Ectodermal cell (in vitro differentiated cells): Measurements from ENCODE around the gene TECPR1. TPM values are rescaled to one million over a fixed set of nuclear protein-coding genes. Genes with fewer than 3 reads are reported as not detected.

Source experiments
- H3K27ac ChIP-seq: 2 replicates; pipeline ENCODE4 v1.7.0; 2013; ENCODE audit warnings: mild to moderate bottlenecking, low read depth, low read length; ENCODE audit not compliant: insufficient read depth, poor library complexity, severe bottlenecking
- H3K27me3 ChIP-seq: 2 replicates; pipeline ENCODE4 v1.7.0; 2013; ENCODE audit warnings: mild to moderate bottlenecking, low read length; ENCODE audit not compliant: insufficient read depth, control insufficient read depth, poor library complexity, severe bottlenecking
- H3K36me3 ChIP-seq: one replicate; pipeline ENCODE4 v1.7.0; 2013; ENCODE audit warnings: low read length; ENCODE audit not compliant: control insufficient read depth, insufficient read depth
- H3K4me1 ChIP-seq: one replicate; pipeline ENCODE4 v1.7.0; 2013; ENCODE audit warnings: low read length; ENCODE audit not compliant: control insufficient read depth, insufficient read depth
- H3K4me3 ChIP-seq: 2 replicates; pipeline ENCODE4 v1.7.0; 2013; ENCODE audit warnings: low read depth, low read length, control low read depth; ENCODE audit not compliant: insufficient read depth
- H3K9me3 ChIP-seq: 2 replicates; pipeline ENCODE4 v1.7.0; 2013; ENCODE audit warnings: mild to moderate bottlenecking, low read length, moderate library complexity; ENCODE audit not compliant: control insufficient read depth
- WGBS, 2 experiments: methylation state at CpG; one replicate each; pipeline ENCODE4 v1.1.7; 2013; ENCODE audit warnings: missing lambda C conversion rate in 2 of 2; 5-methylcytosine and 5-hydroxymethylcytosine counted together
- polyA plus RNA-seq, 4 experiments: library from polyadenylated mRNA; stranded (reverse); fragments of 50-300 nt; gene quantifications; one replicate each; pipeline ENCODE4 v1.2.3, GENCODE V29; 2013

Gene TECPR1, protein sequence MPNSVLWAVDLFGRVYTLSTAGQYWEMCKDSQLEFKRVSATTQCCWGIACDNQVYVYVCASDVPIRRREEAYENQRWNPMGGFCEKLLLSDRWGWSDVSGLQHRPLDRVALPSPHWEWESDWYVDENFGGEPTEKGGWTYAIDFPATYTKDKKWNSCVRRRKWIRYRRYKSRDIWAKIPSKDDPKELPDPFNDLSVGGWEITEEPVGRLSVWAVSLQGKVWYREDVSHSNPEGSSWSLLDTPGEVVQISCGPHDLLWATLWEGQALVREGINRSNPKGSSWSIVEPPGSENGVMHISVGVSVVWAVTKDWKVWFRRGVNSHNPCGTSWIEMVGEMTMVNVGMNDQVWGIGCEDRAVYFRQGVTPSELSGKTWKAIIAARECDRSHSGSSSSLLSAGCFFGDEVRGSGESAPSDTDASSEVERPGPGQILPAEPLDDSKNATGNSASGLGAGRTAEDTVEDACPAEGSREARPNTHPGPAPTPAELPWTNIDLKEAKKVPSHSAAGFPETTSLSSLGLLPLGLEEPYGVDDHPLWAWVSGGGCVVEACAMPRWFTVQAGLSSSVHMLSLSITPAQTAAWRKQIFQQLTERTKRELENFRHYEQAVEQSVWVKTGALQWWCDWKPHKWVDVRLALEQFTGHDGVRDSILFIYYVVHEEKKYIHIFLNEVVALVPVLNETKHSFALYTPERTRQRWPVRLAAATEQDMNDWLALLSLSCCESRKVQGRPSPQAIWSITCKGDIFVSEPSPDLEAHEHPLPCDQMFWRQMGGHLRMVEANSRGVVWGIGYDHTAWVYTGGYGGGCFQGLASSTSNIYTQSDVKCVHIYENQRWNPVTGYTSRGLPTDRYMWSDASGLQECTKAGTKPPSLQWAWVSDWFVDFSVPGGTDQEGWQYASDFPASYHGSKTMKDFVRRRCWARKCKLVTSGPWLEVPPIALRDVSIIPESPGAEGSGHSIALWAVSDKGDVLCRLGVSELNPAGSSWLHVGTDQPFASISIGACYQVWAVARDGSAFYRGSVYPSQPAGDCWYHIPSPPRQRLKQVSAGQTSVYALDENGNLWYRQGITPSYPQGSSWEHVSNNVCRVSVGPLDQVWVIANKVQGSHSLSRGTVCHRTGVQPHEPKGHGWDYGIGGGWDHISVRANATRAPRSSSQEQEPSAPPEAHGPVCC
- 26.2 TPM for polyA plus RNA-seq (2013, experiment 1 of 4)
- polyA plus RNA-seq (2013, experiment 2 of 4), result 28.6 TPM
- 16.0 TPM for polyA plus RNA-seq (2013, experiment 3 of 4)
- 24.5 TPM for polyA plus RNA-seq (2013, experiment 4 of 4)

DNA sequence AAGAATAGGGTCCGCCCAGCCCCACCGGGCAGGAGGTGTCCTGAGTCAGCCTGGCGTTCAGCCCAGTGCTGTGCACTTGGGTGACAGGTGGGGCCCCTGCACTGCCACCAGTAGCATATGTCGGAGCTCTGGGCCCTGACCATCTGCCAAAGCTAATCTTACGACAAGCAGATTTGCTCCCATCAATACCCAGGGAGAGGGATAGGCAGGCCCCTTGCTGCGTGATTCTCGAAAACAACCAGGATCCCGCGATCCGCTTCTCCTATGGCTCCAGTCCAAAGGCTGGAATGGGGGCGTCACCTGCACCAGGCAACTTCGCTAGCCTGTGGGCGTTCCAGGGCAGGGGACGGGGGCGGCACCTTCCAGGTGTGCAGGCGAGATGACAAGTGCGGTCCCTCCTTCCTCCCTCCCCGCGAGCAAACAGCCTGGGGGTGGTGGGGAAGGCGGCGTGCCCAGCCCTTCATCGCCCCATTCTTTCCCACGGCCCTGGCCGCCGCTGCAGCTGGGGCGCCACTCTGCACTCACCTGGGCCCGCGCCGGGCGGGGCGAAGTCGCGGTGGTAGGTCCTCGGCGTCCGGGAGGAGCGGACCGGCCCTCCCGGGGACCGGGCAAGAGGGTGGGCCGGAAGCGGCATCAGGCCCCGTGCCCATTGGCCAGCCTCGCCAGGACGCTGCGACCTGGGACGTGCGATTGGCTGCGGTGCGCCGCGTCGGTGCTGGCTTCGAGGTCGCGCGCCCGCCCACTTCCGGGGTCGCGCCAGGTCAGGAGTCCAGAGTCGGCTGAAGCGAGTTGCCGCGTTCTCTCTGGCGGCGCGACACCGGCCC, at the start of gene TECPR1:
Gene TECPR1, minus strand, starts transcription at position 632 of the 824 bp plus-strand sequence. CDS start 6,086 bp downstream, outside the sequence.
- Histone ChIP-seq H3K36me3 (no peaks in the 10 kb centered on the region), H3K27ac (no peak within 1 kb of the TSS), H3K4me1 (peaks cover 5% of the 10 kb centered on the region), H3K9me3 (no peaks in the 10 kb centered on the region), H3K27me3 (no peaks in the 10 kb centered on the region), H3K4me3 (peak within 1 kb of the TSS; percentile 98)
- WGBS, 2 experiments, result 1% methylated on average over 69 of the region's 69 CpGs

DNA sequence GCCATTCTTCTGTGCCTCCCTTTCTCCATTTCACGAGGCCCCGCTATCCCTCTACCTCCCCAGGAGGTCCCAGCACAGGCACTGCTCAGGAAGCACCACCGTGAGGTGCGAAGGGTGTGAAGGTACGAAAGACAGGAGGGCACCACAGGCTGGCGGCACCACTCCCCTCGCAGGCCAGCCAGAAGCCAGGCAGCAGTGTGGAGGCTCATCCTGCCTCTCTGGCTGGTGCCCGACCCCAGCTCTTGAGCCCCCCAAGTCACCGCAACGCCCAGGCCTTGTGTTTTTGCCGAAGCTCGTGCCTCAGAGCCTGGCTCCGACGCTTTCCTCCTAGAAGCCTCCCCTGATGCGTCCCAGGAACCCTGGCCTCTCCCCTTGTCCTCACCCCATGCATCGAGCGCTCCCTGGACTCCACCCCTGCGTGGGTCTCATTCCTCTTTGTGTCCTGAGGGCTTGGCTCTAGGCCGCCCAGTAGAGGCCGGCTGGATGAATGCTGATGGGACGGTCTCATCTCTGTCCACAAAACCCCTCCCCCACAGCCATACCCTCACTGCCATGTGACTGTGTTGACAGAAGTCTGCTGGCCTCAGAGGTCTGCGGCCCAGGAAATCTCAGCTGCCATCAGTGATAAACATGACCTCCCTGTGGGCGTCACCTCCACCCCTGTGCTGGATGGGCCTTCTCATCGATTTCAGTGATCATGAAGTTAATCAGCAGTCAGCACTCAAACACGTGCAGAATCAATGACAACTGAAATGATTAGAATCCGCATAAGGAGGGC, 48.8 kb upstream of the TECPR1 start:
- 87% methylated on average over 26 of the region's 26 CpGs for WGBS, 2 experiments
- H3K4me3 ChIP-seq, result no peak overlapping the region
- H3K4me1 ChIP-seq, result peaks cover 19% of the 10 kb centered on the region
- no peaks in the 10 kb centered on the region for H3K36me3 ChIP-seq
- no peak overlapping the region for H3K27ac ChIP-seq
- H3K27me3 ChIP-seq, result no peaks in the 10 kb centered on the region
- no peaks in the 10 kb centered on the region for H3K9me3 ChIP-seq

DNA sequence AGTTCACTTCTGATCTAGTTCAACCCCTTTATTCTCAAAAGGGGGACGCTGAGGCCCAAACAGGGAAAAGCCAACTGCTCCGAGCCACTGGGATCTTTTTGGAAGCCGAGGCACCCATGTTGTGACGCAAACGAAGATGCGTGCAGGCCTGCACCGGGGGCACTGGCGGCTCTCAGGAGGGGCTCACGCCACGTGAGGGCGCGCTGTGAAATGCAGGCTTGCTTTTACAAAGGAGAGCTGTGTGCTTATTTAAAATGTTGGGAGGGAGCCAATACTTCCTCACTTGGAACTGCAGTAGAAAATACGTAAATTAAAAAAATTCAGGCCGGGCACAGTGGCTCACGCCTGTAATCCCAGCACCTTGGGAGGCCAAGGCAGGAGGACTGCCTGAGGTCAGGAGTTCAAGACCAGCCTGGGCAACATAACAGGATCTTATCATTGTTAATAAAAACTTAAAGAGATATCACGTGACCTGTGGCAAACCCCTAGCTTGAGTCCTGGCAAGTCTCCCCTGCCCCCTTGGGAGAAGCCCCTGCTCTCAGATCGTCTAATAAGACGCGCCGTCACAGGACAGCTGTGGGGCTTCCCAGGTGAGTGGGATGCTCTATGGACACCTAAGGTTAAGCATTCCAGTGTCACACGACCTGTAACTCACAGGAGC, 45.7 kb upstream of the TECPR1 start:
- Histone ChIP-seq H3K9me3 (no peaks in the 10 kb centered on the region), H3K4me1 (peaks cover 14% of the 10 kb centered on the region), H3K4me3 (no peak overlapping the region), H3K27me3 (no peaks in the 10 kb centered on the region), H3K27ac (no peak overlapping the region), H3K36me3 (peaks cover 6% of the 10 kb centered on the region)
- 92% methylated on average over 21 of the region's 21 CpGs for WGBS, 2 experiments

DNA sequence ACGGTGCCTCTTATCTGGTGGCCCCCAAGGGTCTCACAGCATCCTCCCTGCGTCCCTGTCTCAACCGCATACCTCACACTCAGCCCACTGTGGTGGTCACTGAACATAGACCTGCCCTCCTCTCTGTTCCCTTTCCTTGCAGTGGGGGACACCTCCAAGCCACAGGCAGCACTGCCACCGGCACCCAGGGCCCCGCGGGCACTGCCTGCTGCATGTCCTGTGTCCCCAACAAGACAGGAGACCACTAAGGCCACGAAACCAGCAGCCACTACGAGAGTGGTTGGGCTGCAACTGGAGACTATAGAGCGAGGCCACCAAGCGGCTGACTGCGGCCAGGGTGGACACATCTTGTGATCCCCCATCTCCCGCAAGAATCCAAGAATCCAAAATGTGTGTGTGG, 44.8 kb upstream of the TECPR1 start:
- no peak overlapping the region for H3K4me3 ChIP-seq
- H3K27me3 ChIP-seq, result no peaks in the 10 kb centered on the region
- 85 to 87% methylated on average over 12 of the region's 12 CpGs for whole genome bisulfite sequencing, 2 experiments
- no peaks in the 10 kb centered on the region for H3K9me3 ChIP-seq
- H3K27ac ChIP-seq, result no peak overlapping the region
- peaks cover 15% of the 10 kb centered on the region for H3K36me3 ChIP-seq
- peaks cover 14% of the 10 kb centered on the region for H3K4me1 ChIP-seq

DNA sequence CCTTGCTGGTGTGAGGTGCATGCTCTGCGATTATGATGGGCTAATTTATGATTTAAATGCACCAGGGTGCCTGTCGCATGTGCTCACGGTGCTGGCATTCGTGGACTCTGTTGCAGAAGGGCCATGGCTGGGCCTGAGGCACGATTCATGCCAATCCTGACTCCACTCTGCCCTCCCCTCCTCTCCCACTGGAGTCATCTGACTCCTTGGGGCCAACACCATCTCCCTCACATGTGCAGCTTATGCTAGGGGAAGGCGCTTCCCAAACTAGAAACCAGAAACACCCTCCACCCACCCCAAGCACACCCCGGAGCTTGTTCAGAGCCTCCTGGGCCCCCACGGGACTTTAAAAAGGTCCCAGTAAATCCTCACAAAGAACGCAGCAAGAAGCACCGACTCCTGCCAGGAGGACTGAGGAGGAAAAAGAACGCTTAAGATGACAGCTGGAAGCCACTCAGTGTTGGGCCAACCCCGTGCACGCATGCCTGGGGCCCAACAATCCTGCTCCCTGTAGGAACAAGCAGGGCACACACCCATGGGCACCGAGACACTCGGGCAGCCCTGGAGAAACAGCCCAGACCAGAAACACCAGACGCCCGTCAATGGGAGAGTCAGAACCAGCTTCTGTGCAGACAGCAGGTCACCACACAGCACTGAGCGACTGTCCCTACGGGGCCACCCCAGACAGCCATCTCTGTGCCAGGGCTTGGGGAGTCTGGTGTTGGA, 43.6 kb upstream of the TECPR1 start:
- WGBS, 2 experiments, result 91 to 92% methylated on average over 19 of the region's 19 CpGs
- Histone ChIP-seq H3K36me3 (peaks cover 16% of the 10 kb centered on the region), H3K9me3 (no peaks in the 10 kb centered on the region), H3K27me3 (no peaks in the 10 kb centered on the region), H3K27ac (no peak overlapping the region), H3K4me1 (peaks cover 9% of the 10 kb centered on the region), H3K4me3 (no peak overlapping the region)

DNA sequence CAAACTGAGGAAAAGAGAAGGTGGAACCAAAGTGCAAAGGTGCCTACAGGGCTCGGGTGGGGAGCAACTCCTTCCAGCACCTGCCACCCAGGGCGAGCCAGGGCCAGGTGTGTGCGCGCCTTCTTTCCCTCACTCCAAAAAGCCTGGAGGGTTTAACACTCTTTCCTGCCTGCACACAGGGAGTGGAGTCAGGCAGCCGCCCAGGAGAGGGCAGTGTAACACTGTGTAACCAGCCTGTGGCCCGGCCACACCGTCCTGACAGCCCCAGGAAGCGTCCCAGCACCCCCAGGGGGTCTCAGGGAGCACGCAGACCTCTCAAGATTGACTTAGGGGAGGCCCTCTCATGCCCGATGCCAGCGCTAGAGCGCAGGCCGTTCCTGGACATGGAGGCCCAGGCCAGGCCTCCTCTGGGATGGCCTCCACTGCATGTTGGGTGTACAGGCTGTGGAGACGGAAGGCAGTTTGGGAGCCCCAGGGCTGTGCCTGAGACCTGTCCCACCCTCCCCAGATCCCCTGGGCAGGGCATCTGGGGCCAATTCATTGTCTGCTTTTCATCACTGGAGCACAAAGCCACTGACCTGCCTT, 42.9 kb upstream of the TECPR1 start:
- Histone ChIP-seq H3K4me1 (peaks cover 5% of the 10 kb centered on the region), H3K27ac (no peak overlapping the region), H3K36me3 (peaks cover 16% of the 10 kb centered on the region), H3K27me3 (no peaks in the 10 kb centered on the region), H3K4me3 (no peak overlapping the region), H3K9me3 (no peaks in the 10 kb centered on the region)
- WGBS, 2 experiments, result 33 to 36% methylated on average over 14 of the region's 14 CpGs

DNA sequence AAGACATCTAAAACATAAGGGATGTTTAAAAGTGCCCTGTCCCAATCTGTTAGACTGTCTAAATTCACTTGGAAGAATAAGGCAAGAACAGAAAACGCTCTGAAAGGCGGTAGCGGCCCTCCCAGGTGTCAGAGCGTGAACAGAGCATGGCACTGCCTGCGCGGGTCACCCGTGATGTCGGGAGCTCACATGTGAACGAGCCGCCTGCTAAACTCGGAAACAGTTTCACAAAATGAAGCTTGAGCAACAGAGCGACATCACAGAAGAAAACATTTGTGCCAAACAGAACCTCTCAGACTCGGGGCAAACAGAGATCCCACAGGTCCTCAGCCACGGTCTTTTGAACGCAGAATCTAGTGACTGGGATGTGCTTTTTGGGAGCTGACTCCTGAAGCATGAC, 42.3 kb upstream of the TECPR1 start:
- Histone ChIP-seq H3K36me3 (peaks cover 16% of the 10 kb centered on the region), H3K27me3 (no peaks in the 10 kb centered on the region), H3K27ac (no peak overlapping the region), H3K4me1 (peaks cover 5% of the 10 kb centered on the region), H3K4me3 (no peak overlapping the region), H3K9me3 (no peaks in the 10 kb centered on the region)
- 89 to 91% methylated on average over 15 of the region's 15 CpGs for WGBS, 2 experiments

DNA sequence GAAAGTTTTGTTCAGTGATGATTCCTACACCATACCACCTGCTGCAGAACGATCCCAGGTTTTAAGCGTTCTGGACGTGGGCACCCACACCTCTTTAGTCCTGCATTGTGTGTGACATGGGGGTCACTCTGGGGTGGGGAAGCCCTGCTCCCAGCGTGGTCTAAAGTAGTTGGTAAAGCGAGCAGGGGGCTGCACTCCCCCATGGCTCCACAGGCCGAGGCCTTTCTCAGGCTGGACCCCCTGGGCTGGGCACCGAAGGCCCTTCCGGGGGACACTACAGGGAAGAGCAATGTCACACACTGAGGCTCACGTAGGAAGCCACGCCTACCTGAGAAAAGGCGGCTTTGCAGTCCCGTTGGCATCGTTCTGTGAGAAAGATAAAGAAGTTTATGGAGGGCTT, 41.7 kb upstream of the TECPR1 start:
- H3K27me3 ChIP-seq, result no peaks in the 10 kb centered on the region
- peaks cover 5% of the 10 kb centered on the region for H3K4me1 ChIP-seq
- H3K36me3 ChIP-seq, result peaks cover 16% of the 10 kb centered on the region
- no peak overlapping the region for H3K4me3 ChIP-seq
- WGBS, 2 experiments, result 94% methylated on average over 13 of the region's 13 CpGs
- no peak overlapping the region for H3K27ac ChIP-seq
- H3K9me3 ChIP-seq, result no peaks in the 10 kb centered on the region
